GM18498 (cell line): ENCODE measurements around the gene OPCML.
A peak's percentile ranks its signal among the peaks of the same experiment; 100 is the strongest.

Experiments used
- ATAC-seq: cut with Tn5 transposase; IDR thresholded peaks from one replicate; pipeline ENCODE4 v1.9.1; 2021; ENCODE audit warnings: mild to moderate bottlenecking, moderate library complexity; ENCODE audit not compliant: unreplicated experiment

OPCML gene

GRCh38 chr11:133202816-133203215 is 329.5 kb downstream of the OPCML start:
- no peak for ATAC-seq

GRCh38 chr11:133198438-133198837 is 333.9 kb downstream of the OPCML start:
- no peak for ATAC-seq

- ATAC-seq, result no peak
These were observed 334.9 kb downstream of the OPCML start for GRCh38 chr11:133197425-133197824.

- ATAC-seq, result no peak
These were observed 340.4 kb downstream of the OPCML start for GRCh38 chr11:133191931-133192330.

DNA sequence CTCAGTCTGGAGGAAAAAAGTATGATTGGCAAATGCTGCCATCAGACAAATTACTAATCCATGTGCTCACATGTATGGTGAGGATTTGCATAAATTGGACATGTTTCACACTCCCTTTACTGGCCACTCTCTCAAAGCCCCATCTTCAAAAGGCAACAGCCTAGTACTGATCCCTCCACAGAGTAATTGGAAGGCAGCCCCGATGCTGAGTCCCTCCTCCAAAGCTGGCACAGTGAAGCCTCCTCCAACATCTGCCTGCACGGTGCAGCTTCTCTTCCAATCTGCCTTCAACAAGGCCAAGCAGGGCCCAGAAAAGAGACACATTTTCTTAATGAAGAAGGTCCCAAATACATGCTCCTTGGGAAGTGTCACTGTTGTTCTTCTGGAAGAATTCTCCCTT is 350.6 kb downstream of the OPCML start:
- no peak for ATAC-seq

- no peak for ATAC-seq
These were observed 351.2 kb downstream of the OPCML start for GRCh38 chr11:133181066-133181465.

GRCh38 chr11:133180201-133180600 is 352.1 kb downstream of the OPCML start:
- no peak for ATAC-seq

GRCh38 chr11:133176748-133177147 is 355.6 kb downstream of the OPCML start:
- no peak for ATAC-seq

- no peak for ATAC-seq
These were observed 357.2 kb downstream of the OPCML start for GRCh38 chr11:133175103-133175502.

GRCh38 chr11:133173810-133174412 is 358.4 kb downstream of the OPCML start:
- no peak for ATAC-seq

DNA sequence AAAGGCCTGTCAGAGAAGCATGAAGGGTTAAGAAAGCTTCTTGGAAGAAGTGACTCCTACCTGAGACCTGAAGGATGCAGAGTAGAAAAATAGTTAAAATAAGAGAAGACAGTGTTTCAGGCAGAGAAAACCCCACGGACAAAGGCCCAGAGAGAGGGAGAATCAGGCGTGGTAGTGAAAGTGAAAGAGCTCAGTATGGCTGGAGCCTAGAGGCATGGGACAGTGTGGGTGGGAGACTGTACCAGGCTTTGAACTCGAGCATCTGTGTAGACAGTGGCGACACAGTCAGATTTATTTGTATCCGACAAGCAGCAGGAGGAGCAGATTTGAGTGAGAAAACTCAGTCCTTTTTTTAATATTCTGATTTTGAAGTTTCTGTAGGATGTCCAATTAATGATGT is 360.0 kb downstream of the OPCML start:
- peak; percentile 56 for ATAC-seq

DNA sequence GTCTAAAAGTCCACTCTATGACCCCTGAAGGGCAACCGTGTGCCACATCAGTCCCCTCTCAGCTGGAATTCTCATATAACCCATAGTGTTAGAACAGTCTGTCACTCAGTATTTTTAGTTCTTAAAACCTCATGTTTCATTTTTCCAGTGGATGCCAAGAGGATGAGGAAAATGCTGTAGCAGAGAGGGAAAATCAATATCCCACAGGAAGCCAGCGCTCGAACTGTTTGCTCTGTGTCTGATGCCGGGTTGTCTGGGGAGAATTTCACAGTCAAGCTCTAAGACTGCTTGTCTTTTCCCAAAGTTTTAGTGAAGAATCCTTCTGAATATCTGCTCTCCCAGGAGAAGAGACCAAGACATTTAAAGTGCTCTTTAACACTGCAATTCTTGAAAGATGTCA is 360.9 kb downstream of the OPCML start:
- ATAC-seq, result no peak

GRCh38 chr11:133168016-133168415 is 364.3 kb downstream of the OPCML start:
- no peak for ATAC-seq

GRCh38 chr11:133166662-133167061 is 365.6 kb downstream of the OPCML start:
- ATAC-seq, result no peak

- ATAC-seq, result no peak
These were observed 367.3 kb downstream of the OPCML start for GRCh38 chr11:133164986-133165385.

GRCh38 chr11:133163463-133164419 is 368.6 kb downstream of the OPCML start:
- no peak for ATAC-seq

DNA sequence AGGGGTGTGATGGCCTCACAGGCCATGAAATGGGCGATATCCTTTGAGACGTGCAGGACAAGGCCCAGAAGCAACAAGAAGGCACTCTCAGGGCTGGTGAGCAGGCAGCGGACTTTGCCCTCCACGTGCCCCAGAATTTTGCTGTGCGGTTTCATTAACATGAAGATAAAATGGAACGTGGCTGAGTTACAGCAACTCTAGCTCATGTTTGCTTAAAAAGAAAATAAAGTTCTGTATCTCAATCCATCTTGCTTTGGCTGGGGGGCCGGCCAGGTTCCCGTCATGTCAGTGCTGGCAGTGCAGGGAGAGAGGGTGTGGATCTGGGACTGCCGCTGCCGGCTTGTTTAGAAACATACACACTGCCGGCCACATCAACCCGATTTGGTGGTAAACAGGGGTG is 370.1 kb downstream of the OPCML start:
- ATAC-seq, result no peak

DNA sequence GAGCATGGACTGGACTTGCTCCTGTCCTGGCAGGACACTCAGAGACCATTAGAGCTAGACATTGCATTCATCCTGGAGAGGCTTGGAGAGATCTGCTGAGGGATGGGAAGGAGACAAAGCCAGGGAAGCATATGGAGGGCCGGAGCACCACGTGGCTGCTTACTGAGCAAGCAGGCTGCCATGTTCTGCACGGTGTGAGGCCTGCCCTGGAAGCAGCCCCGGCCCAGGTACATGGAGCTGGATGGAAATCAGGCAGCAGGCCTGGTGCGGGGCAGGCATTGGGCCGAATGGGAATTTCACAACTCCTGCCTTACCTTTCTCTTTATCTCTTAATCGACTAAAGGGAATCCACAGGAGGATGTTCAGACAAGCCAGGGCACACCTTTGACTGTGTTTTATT is 371.5 kb downstream of the OPCML start:
- ATAC-seq, result no peak

- ATAC-seq, result no peak
These were observed 375.1 kb downstream of the OPCML start for GRCh38 chr11:133156986-133157745.

DNA sequence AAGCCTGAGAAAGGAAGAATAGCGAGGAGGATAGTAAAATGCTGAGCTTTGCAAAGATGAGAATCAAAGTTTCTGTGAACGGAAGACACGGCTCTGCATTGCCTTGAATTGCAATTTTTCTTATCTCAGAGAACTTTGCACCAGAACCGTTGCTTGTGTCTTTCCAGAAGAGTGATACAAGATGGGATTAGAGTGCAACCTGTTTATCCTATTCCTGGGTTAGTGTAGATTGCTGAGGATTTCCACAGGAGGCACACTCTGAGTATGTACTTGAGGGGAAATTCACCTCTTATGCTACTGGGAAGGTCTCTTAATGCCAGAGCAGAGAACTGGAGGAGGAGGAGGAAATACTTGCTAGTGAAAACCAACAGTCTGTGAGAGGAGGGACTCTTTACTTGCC is 377.5 kb downstream of the OPCML start:
- no peak for ATAC-seq

GRCh38 chr11:133154076-133154475 is 378.2 kb downstream of the OPCML start:
- no peak for ATAC-seq

GRCh38 chr11:133153031-133153430 is 379.3 kb downstream of the OPCML start:
- no peak for ATAC-seq
